Astrocyte (in vitro differentiated cells and primary cell): ENCODE data around the gene NOC2L. TPM values are rescaled to one million over a fixed set of nuclear protein-coding genes. Genes with fewer than 3 reads are reported as not detected.

Experiments
- DNase-seq: peaks from one replicate; pipeline ENCODE4 v3.0.0-alpha.2; 2010; ENCODE audit warnings: low read depth
- FAIRE-seq: peaks from 2 replicates; lab custom pipeline; 2011; peaks lifted over from hg19 to GRCh38; lab: Jason Lieb, UNC
- H2AFZ ChIP-seq: 2 replicates; pipeline ENCODE4 v1.6.0; 2012; ENCODE audit warnings: low read depth, low read length, inconsistent platforms
- H3K27ac ChIP-seq: 2 replicates; pipeline ENCODE4 v1.5.1; 2011; ENCODE audit warnings: low read depth, low read length, inconsistent platforms
- H3K27me3 ChIP-seq: 2 replicates; pipeline ENCODE4 v1.6.0; 2011; ENCODE audit warnings: low read length, inconsistent platforms; ENCODE audit not compliant: insufficient read depth
- H3K36me3 ChIP-seq: 2 replicates; pipeline ENCODE4 v1.5.1; 2011; ENCODE audit warnings: low read length, inconsistent platforms; ENCODE audit not compliant: insufficient read depth
- H3K4me1 ChIP-seq: 2 replicates; pipeline ENCODE4 v1.5.1; 2011; ENCODE audit warnings: low read length, inconsistent platforms; ENCODE audit not compliant: insufficient read depth
- H3K4me2 ChIP-seq: 2 replicates; pipeline ENCODE4 v1.6.0; 2012; ENCODE audit warnings: low read length, inconsistent platforms
- H3K4me3 ChIP-seq: 2 replicates; pipeline ENCODE4 v1.5.1; 2011; ENCODE audit warnings: low read depth, mild to moderate bottlenecking, low read length, inconsistent platforms; ENCODE audit not compliant: insufficient read depth
- H3K79me2 ChIP-seq: 2 replicates; pipeline ENCODE4 v1.6.0; 2012; ENCODE audit warnings: mild to moderate bottlenecking, low read length, inconsistent platforms; ENCODE audit not compliant: insufficient read depth
- H3K9ac ChIP-seq: 2 replicates; pipeline ENCODE4 v1.6.0; 2012; ENCODE audit warnings: mild to moderate bottlenecking, low read length, inconsistent platforms
- H3K9me3 ChIP-seq: 2 replicates; pipeline ENCODE4 v1.5.1; 2012; ENCODE audit warnings: low read depth, mild to moderate bottlenecking, low read length, inconsistent platforms; ENCODE audit not compliant: insufficient read depth
- H4K20me1 ChIP-seq: 2 replicates; pipeline ENCODE4 v1.6.0; 2012; ENCODE audit warnings: low read length, inconsistent platforms; ENCODE audit not compliant: insufficient read depth
- H3K27ac Mint-ChIP-seq: one replicate; pipeline ENCODE4 v1.8.0; 2021; ENCODE audit warnings: mild to moderate bottlenecking, mixed read lengths; ENCODE audit not compliant: unreplicated experiment
- H3K27me3 Mint-ChIP-seq: one replicate; pipeline ENCODE4 v1.8.0; 2021; ENCODE audit warnings: low read depth, mixed read lengths; ENCODE audit not compliant: unreplicated experiment
- H3K36me3 Mint-ChIP-seq: one replicate; pipeline ENCODE4 v1.8.0; 2021; ENCODE audit warnings: low read depth, mixed read lengths; ENCODE audit not compliant: unreplicated experiment
- H3K4me1 Mint-ChIP-seq: one replicate; pipeline ENCODE4 v1.8.0; 2021; ENCODE audit warnings: low read depth, mixed read lengths; ENCODE audit not compliant: unreplicated experiment
- H3K4me3 Mint-ChIP-seq: one replicate; pipeline ENCODE4 v1.8.0; 2021; ENCODE audit warnings: mild to moderate bottlenecking, moderate library complexity, mixed read lengths; ENCODE audit not compliant: unreplicated experiment
- H3K9me3 Mint-ChIP-seq: one replicate; pipeline ENCODE4 v1.8.0; 2021; ENCODE audit warnings: mild to moderate bottlenecking, mixed read lengths; ENCODE audit not compliant: unreplicated experiment
- CTCF ChIP-seq: IDR thresholded peaks from 2 replicates; pipeline ENCODE4 v1.5.1; 2011; ENCODE audit warnings: low read depth, mild to moderate bottlenecking, inconsistent platforms, low read length, moderate library complexity; ENCODE audit not compliant: insufficient read depth
- EZH2 ChIP-seq: IDR thresholded peaks from 2 replicates; pipeline ENCODE4 v1.6.1; 2012; ENCODE audit warnings: mild to moderate bottlenecking, low read length, inconsistent platforms; ENCODE audit not compliant: insufficient read depth
- total RNA-seq: library from RNA; stranded (reverse); gene quantifications from 2 replicates; pipeline ENCODE4 v1.2.1, GENCODE V29; 2021

NOC2L gene
- total RNA-seq, 1 donor from 2014 or later, result 91.4 TPM

GRCh38 chr1:902802-903201 lies 56.3 kb downstream of the NOC2L start:
- no peak for DNase-seq
- peaks cover 59% of the 10 kb centered on the region for H3K27me3 Mint-ChIP-seq
- Histone ChIP-seq H3K4me1 (peaks cover 11% of the 10 kb centered on the region), H3K9me3 (no peaks in the 10 kb centered on the region), H3K4me3 (no peak overlapping the region), H3K27me3 (peaks cover 6% of the 10 kb centered on the region), H4K20me1 (no peaks in the 10 kb centered on the region), H3K4me2 (no peak overlapping the region), H3K9ac (no peak overlapping the region), H2AFZ (no peak overlapping the region), H3K36me3 (no peaks in the 10 kb centered on the region), H3K79me2 (no peaks in the 10 kb centered on the region), H3K27ac (no peak overlapping the region)
- FAIRE-seq, result no peak
- no peaks in the 10 kb centered on the region for H3K36me3 Mint-ChIP-seq
- H3K9me3 Mint-ChIP-seq, result peaks cover 9% of the 10 kb centered on the region
- TF ChIP-seq EZH2 (no peak), CTCF (no peak)
- H3K27ac Mint-ChIP-seq, result no peak overlapping the region
- H3K4me1 Mint-ChIP-seq, result no peaks in the 10 kb centered on the region
- no peak overlapping the region for H3K4me3 Mint-ChIP-seq

DNA sequence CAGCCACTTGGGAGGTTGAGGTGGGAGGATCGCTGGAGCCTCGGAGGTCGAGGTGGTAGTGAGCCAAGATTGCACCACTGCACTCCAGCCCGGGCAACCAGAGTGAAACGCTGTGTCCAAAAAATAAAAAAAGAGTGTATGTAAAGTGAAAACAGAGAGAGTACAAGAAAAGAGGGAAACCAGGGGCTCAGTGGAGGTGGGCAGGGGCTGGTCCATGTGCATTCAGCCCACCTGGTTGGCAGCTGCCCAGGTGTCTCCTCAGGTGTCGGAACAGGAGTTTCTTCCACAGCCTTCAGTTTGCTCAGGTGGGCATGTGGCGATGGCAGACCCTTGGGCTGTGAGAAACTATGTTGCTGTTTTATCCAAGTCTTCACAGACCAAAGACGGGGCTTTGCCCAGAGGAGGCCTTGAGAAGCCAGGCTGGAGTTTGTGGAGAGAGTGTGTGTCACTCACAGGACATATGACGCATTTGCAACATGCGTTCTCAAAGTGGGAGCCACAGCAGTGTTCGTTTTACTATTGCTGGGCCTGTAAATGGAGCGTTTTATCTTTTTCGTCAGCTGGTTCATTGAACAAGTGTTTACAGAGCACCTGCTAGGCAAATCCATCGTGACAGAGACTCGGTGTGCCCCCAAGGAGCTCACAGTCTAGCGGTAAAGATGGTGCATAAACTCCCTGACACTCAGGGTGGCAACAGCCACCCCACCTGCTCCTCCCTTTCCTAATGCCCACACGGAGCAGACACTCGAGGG lies 57.8 kb downstream of the NOC2L start:
- Mint-ChIP-seq H3K4me3 (no peak overlapping the region), H3K4me1 (no peaks in the 10 kb centered on the region), H3K9me3 (peaks cover 9% of the 10 kb centered on the region), H3K27me3 (peaks cover 73% of the 10 kb centered on the region), H3K27ac (no peak overlapping the region), H3K36me3 (no peaks in the 10 kb centered on the region)
- H4K20me1 ChIP-seq, result no peaks in the 10 kb centered on the region
- H3K4me2 ChIP-seq, result no peak overlapping the region
- TF ChIP-seq EZH2 (no peak), CTCF (no peak)
- peaks cover 13% of the 10 kb centered on the region for H3K27me3 ChIP-seq
- H3K9ac ChIP-seq, result no peak overlapping the region
- H3K4me3 ChIP-seq, result no peak overlapping the region
- FAIRE-seq (no peak), DNase-seq (no peak)
- no peaks in the 10 kb centered on the region for H3K36me3 ChIP-seq
- no peak overlapping the region for H2AFZ ChIP-seq
- no peak overlapping the region for H3K27ac ChIP-seq
- H3K9me3 ChIP-seq, result no peaks in the 10 kb centered on the region
- no peaks in the 10 kb centered on the region for H3K79me2 ChIP-seq
- peaks cover 4% of the 10 kb centered on the region for H3K4me1 ChIP-seq
